ENCODE results near the gene LTN1.

The LTN1 gene

DNA sequence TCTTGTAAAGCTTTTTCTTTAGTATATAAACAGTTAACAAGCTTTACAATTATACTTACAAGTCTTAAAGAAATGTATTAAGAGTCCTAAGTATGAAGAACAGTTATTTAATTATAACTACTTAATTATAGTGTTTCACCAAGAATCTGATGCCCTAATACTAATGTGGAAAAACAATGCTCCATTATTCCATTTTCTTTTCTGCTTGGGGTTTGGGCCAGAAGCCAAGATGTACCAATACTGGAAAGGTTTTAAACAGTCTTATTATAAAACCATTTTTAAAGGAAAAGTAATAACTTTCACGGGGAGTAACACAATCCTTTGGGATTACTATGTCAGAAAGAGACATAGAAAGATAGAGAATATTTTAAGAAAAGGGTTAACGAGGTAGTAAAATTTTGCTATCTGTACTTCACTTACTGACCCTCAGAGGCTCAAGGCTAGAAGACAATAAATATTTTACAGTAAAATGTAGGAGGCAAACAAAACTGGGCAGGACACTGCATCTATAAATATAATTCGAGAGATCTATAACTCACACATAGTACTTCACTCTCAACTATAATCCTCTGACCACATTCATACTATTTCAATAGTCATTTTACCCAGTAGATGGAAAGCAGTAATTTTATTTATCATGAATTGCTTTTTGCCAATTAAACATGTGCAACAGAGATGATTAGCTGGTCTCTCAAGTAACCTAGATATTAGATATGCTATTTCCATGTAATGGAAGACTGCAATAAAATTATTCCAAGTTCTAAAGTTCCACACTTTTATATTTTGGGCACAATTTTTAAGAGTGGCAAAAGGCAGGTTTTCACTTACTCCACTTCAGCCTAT is 63.9 kb downstream of the LTN1 start:
- Histone ChIP-seq H2BK12ac (ENCODE audit: low read length in 2 of 2) (no peak overlapping the region), H3K4ac (ENCODE audit: low read depth in 1 of 2, low read length in 2 of 2) (no peak overlapping the region), H3K36me3 (ENCODE audit: control insufficient read depth in 1 of 2, insufficient read depth in 2 of 2, low read depth in 1 of 2, low read length in 2 of 2) (peaks cover 3 to 37% of the 10 kb centered on the region in 2 experiments), H3K23ac (ENCODE audit: low read length in 2 of 2) (no peak overlapping the region), H3K9me3 (ENCODE audit: control insufficient read depth, low read length) (no peaks in the 10 kb centered on the region), H4K8ac (ENCODE audit: low read length) (no peak overlapping the region), H2AK5ac (ENCODE audit: low read length, severe bottlenecking) (no peak overlapping the region), H2BK5ac (ENCODE audit: low read depth, low read length, poor library complexity, severe bottlenecking) (no peak overlapping the region), H2AFZ (ENCODE audit: low read depth, low read length) (no peak overlapping the region), H3K14ac (ENCODE audit: low read length in 2 of 2) (no peak overlapping the region), H2BK120ac (ENCODE audit: low read depth, low read length) (no peak overlapping the region), H3K4me1 (ENCODE audit: control insufficient read depth, insufficient read depth, low read depth, low read length) (no peaks in the 10 kb centered on the region), H2BK15ac (ENCODE audit: low read depth, poor library complexity, severe bottlenecking) (no peak overlapping the region), H3K27ac (ENCODE audit: low read length, poor library complexity, severe bottlenecking) (no peak overlapping the region), H3K4me2 (ENCODE audit: low read length, poor library complexity, severe bottlenecking) (no peak overlapping the region), H4K91ac (ENCODE audit: low read length) (no peak overlapping the region), H3K4me3 (ENCODE audit: insufficient read depth in 1 of 2, low read depth in 1 of 2, low read length in 2 of 2) (no peak overlapping the region), H3K27me3 (ENCODE audit: control insufficient read depth in 1 of 2, insufficient read depth in 1 of 2, low read length in 2 of 2) (no peaks in the 10 kb centered on the region), H3K9ac (ENCODE audit: low read length) (no peak overlapping the region), H3K18ac (ENCODE audit: low read depth in 1 of 2, low read length in 2 of 2) (no peak overlapping the region), H3K79me1 (replicated peaks; ENCODE audit: low read length, poor library complexity, severe bottlenecking) (no peaks in the 10 kb centered on the region)
- no CpG with 5 or more reads among the region's 3 CpGs for WGBS
- DNase-seq, result no peak

DNA sequence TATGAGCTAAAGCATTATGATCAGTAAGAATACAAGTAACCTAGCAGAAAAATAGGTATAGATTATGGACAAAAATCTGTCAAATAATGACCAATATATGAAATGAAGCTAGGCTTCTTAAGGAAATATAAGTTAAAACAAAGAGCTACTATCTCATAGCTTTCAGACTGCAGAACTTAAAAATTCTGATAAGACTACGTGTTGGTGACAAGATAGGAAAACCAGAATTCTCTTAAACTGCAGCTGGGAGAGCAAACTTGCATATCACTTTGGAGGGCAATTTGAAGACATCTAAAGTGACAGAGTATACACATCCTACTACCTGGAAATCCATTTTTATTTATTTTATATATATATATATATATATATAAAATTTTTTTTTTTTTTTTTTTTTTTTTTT is 65.5 kb downstream of the LTN1 start:
- Histone ChIP-seq H4K91ac (ENCODE audit: low read length) (no peak overlapping the region), H3K4ac (ENCODE audit: low read depth in 1 of 2, low read length in 2 of 2) (no peak overlapping the region), H3K9ac (ENCODE audit: low read length) (no peak overlapping the region), H2BK120ac (ENCODE audit: low read depth, low read length) (no peak overlapping the region), H2AFZ (ENCODE audit: low read depth, low read length) (no peak overlapping the region), H3K14ac (ENCODE audit: low read length in 2 of 2) (no peak overlapping the region), H3K79me1 (replicated peaks; ENCODE audit: low read length, poor library complexity, severe bottlenecking) (no peaks in the 10 kb centered on the region), H3K9me3 (ENCODE audit: control insufficient read depth, low read length) (no peaks in the 10 kb centered on the region), H3K23ac (ENCODE audit: low read length in 2 of 2) (no peak overlapping the region), H4K8ac (ENCODE audit: low read length) (no peak overlapping the region), H2BK5ac (ENCODE audit: low read depth, low read length, poor library complexity, severe bottlenecking) (no peak overlapping the region), H2BK12ac (ENCODE audit: low read length in 2 of 2) (no peak overlapping the region), H3K4me2 (ENCODE audit: low read length, poor library complexity, severe bottlenecking) (no peak overlapping the region), H3K36me3 (ENCODE audit: control insufficient read depth in 1 of 2, insufficient read depth in 2 of 2, low read depth in 1 of 2, low read length in 2 of 2) (peaks cover 3 to 36% of the 10 kb centered on the region in 2 experiments), H3K27me3 (ENCODE audit: control insufficient read depth in 1 of 2, insufficient read depth in 1 of 2, low read length in 2 of 2) (no peaks in the 10 kb centered on the region), H2BK15ac (ENCODE audit: low read depth, poor library complexity, severe bottlenecking) (no peak overlapping the region), H2AK5ac (ENCODE audit: low read length, severe bottlenecking) (no peak overlapping the region), H3K4me3 (ENCODE audit: insufficient read depth in 1 of 2, low read depth in 1 of 2, low read length in 2 of 2) (no peak overlapping the region), H3K27ac (ENCODE audit: low read length, poor library complexity, severe bottlenecking) (no peak overlapping the region), H3K4me1 (ENCODE audit: control insufficient read depth, insufficient read depth, low read depth, low read length) (no peaks in the 10 kb centered on the region), H3K18ac (ENCODE audit: low read depth in 1 of 2, low read length in 2 of 2) (no peak overlapping the region)
- no CpG with 5 or more reads among the region's 1 CpG for WGBS
- DNase-seq, result no peak

DNA sequence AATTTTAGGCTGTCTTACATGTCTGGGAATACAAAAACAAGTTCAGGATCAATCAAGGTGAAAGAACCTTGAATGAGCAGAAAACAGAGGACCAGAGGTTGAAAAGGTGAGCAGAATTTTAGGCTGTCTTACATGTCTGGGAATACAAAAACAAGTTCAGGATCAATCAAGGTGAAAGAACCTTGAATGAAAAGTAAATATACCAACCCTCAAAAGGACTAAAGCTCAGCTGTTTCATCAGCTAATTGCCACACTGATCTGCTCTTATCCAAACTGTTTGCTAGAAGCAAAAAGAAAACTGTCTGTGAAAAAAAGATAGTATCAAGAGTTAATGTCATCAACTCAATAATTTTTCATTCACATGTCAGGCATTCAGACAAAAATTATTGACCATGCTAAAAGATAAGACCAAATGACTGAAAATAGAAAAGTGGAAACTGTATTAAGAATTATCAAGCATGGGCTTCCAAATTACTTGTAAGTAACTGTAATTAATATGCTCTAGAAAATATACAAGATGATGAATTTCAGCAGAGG is 69.2 kb downstream of the LTN1 start:
- H4K91ac ChIP-seq (ENCODE audit: low read length), result no peak overlapping the region
- no peak overlapping the region for H2BK5ac ChIP-seq (ENCODE audit: low read depth, low read length, poor library complexity, severe bottlenecking)
- H2AK5ac ChIP-seq (ENCODE audit: low read length, severe bottlenecking), result no peak overlapping the region
- H3K14ac ChIP-seq (ENCODE audit: low read length in 2 of 2), result no peak overlapping the region
- H2AFZ ChIP-seq (ENCODE audit: low read depth, low read length), result no peak overlapping the region
- no peak overlapping the region for H2BK120ac ChIP-seq (ENCODE audit: low read depth, low read length)
- no peak overlapping the region for H3K4ac ChIP-seq (ENCODE audit: low read depth in 1 of 2, low read length in 2 of 2)
- no peak overlapping the region for H4K8ac ChIP-seq (ENCODE audit: low read length)
- no peak overlapping the region for H3K18ac ChIP-seq (ENCODE audit: low read depth in 1 of 2, low read length in 2 of 2)
- H3K27ac ChIP-seq (ENCODE audit: low read length, poor library complexity, severe bottlenecking), result no peak overlapping the region
- no peak overlapping the region for H2BK15ac ChIP-seq (ENCODE audit: low read depth, poor library complexity, severe bottlenecking)
- peaks cover 3 to 12% of the 10 kb centered on the region in 2 experiments for H3K36me3 ChIP-seq (ENCODE audit: control insufficient read depth in 1 of 2, insufficient read depth in 2 of 2, low read depth in 1 of 2, low read length in 2 of 2)
- no peaks in the 10 kb centered on the region for H3K9me3 ChIP-seq (ENCODE audit: control insufficient read depth, low read length)
- DNase-seq, result no peak
- no peak overlapping the region for H3K4me3 ChIP-seq (ENCODE audit: insufficient read depth in 1 of 2, low read depth in 1 of 2, low read length in 2 of 2)
- H3K9ac ChIP-seq (ENCODE audit: low read length), result no peak overlapping the region
- H3K79me1 ChIP-seq (replicated peaks; ENCODE audit: low read length, poor library complexity, severe bottlenecking), result no peaks in the 10 kb centered on the region
- H2BK12ac ChIP-seq (ENCODE audit: low read length in 2 of 2), result no peak overlapping the region
- no peaks in the 10 kb centered on the region for H3K4me1 ChIP-seq (ENCODE audit: control insufficient read depth, insufficient read depth, low read depth, low read length)
- no peak overlapping the region for H3K23ac ChIP-seq (ENCODE audit: low read length in 2 of 2)
- no peak overlapping the region for H3K4me2 ChIP-seq (ENCODE audit: low read length, poor library complexity, severe bottlenecking)
- no peaks in the 10 kb centered on the region for H3K27me3 ChIP-seq (ENCODE audit: control insufficient read depth in 1 of 2, insufficient read depth in 1 of 2, low read length in 2 of 2)

DNA sequence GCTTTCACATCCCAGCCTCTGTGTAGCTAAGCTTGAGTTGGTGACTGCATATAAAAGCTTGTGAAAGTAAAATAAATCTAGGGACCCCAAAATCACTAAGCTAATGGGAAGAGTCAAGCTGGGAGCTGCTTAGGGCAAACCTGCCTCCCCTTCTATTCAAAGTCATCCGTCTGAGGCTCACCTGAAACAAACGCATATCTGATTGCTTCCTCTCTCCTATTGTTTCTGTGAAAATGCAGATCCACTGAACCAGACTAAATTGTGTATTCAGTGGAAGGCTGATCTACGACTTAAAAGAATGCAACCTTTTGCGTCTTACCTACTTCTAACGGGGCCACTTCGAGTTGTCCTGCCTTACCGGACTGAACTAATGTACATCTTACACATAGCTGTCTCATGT is 70.3 kb downstream of the LTN1 start:
- Histone ChIP-seq H3K36me3 (ENCODE audit: control insufficient read depth in 1 of 2, insufficient read depth in 2 of 2, low read depth in 1 of 2, low read length in 2 of 2) (peaks cover 3 to 12% of the 10 kb centered on the region in 2 experiments), H3K9ac (ENCODE audit: low read length) (no peak overlapping the region), H3K4me2 (ENCODE audit: low read length, poor library complexity, severe bottlenecking) (no peak overlapping the region)

More for the DNA sequence above, 70.3 kb downstream of the LTN1 start:
- Histone ChIP-seq H3K79me1 (replicated peaks; ENCODE audit: low read length, poor library complexity, severe bottlenecking) (no peaks in the 10 kb centered on the region), H2BK5ac (ENCODE audit: low read depth, low read length, poor library complexity, severe bottlenecking) (no peak overlapping the region), H2BK15ac (ENCODE audit: low read depth, poor library complexity, severe bottlenecking) (no peak overlapping the region), H4K91ac (ENCODE audit: low read length) (no peak overlapping the region), H3K4ac (ENCODE audit: low read depth in 1 of 2, low read length in 2 of 2) (no peak overlapping the region), H3K18ac (ENCODE audit: low read depth in 1 of 2, low read length in 2 of 2) (no peak overlapping the region), H3K27me3 (ENCODE audit: control insufficient read depth in 1 of 2, insufficient read depth in 1 of 2, low read length in 2 of 2) (no peaks in the 10 kb centered on the region), H3K23ac (ENCODE audit: low read length in 2 of 2) (no peak overlapping the region), H3K9me3 (ENCODE audit: control insufficient read depth, low read length) (no peaks in the 10 kb centered on the region), H4K8ac (ENCODE audit: low read length) (no peak overlapping the region), H2AK5ac (ENCODE audit: low read length, severe bottlenecking) (no peak overlapping the region), H3K4me3 (ENCODE audit: insufficient read depth in 1 of 2, low read depth in 1 of 2, low read length in 2 of 2) (no peak overlapping the region), H3K14ac (ENCODE audit: low read length in 2 of 2) (no peak overlapping the region), H2BK120ac (ENCODE audit: low read depth, low read length) (no peak overlapping the region), H2AFZ (ENCODE audit: low read depth, low read length) (no peak overlapping the region), H3K27ac (ENCODE audit: low read length, poor library complexity, severe bottlenecking) (no peak overlapping the region), H2BK12ac (ENCODE audit: low read length in 2 of 2) (no peak overlapping the region), H3K4me1 (ENCODE audit: control insufficient read depth, insufficient read depth, low read depth, low read length) (no peaks in the 10 kb centered on the region)
- DNase-seq, result no peak
- 72% methylated on average over 7 of the region's 7 CpGs for WGBS
